Spleen (tissue), 11 donors: ENCODE measurements around the gene PLA2G4A. TPM values are rescaled to one million over a fixed set of nuclear protein-coding genes. Genes with fewer than 3 reads are reported as not detected.

ENCODE experiments used
- DNase-seq: peaks from one replicate; pipeline ENCODE4 v3.0.0-alpha.2; 2020
- H3K27ac ChIP-seq, 8 donors: fragments of 200-600 bp; sonication (generic) in 7 of 8; 1 replicate in 4 of 8; 2 replicates in 4 of 8; pipeline versions ENCODE4 v1.5.0 to v1.8.0; 2016 to 2021; ENCODE audit warnings: inconsistent platforms in 4 of 8, mild to moderate bottlenecking in 4 of 8, moderate library complexity in 1 of 8
- H3K27me3 ChIP-seq, 7 donors: fragments of 200-600 bp; sonication (generic) in 6 of 7; replicated peaks in 1 of 7; 1 replicate in 4 of 7; 2 replicates in 3 of 7; pipeline versions ENCODE4 v1.5.0 to v1.8.0; 2016 to 2021; ENCODE audit warnings: inconsistent platforms in 3 of 7, mild to moderate bottlenecking in 1 of 7
- H3K36me3 ChIP-seq, 6 donors: fragments of 200-600 bp; sonication (generic) in 5 of 6; 1 replicate in 4 of 6; 2 replicates in 2 of 6; pipeline versions ENCODE4 v1.5.0 to v1.8.0; 2016 to 2021; ENCODE audit warnings: inconsistent platforms in 2 of 6
- H3K4me1 ChIP-seq, 6 donors: fragments of 200-600 bp; sonication (generic) in 5 of 6; 1 replicate in 3 of 6; 2 replicates in 3 of 6; pipeline versions ENCODE4 v1.5.0 to v1.8.0; 2016 to 2021; ENCODE audit warnings: inconsistent platforms in 3 of 6
- H3K4me3 ChIP-seq, 8 donors: fragments of 200-600 bp; sonication (generic) in 7 of 8; 1 replicate in 4 of 8; 2 replicates in 4 of 8; pipeline versions ENCODE4 v1.5.0 to v1.8.0; 2016 to 2021; ENCODE audit warnings: inconsistent platforms in 4 of 8, mild to moderate bottlenecking in 4 of 8, moderate library complexity in 2 of 8
- H3K9me3 ChIP-seq, 8 donors: fragments of 200-600 bp; sonication (generic) in 7 of 8; 1 replicate in 4 of 8; 2 replicates in 4 of 8; pipeline versions ENCODE4 v1.5.0 to v1.8.0; 2016 to 2021; ENCODE audit warnings: inconsistent platforms in 4 of 8
- CTCF ChIP-seq, 11 experiments: fragments of 200-600 bp in 7 of 11; fragments of 450-650 bp in 4 of 11; sonication (generic) in 4 of 11; IDR thresholded peaks in 8 of 11; conservative IDR thresholded peaks in 3 of 11; 1 replicate in 7 of 11; 2 replicates in 4 of 11; pipeline versions ENCODE4 v1.4.0 to v1.8.0; 2016 to 2021; ENCODE audit warnings: antibody characterized with exemption in 11 of 11, inconsistent platforms in 4 of 11, mild to moderate bottlenecking in 1 of 11
- POLR2A ChIP-seq, 3 donors: fragments of 450-650 bp; IDR thresholded peaks; one replicate each; pipeline ENCODE4 v1.5.1; 2017; ENCODE audit warnings: antibody characterized with exemption in 3 of 3, mild to moderate bottlenecking in 1 of 3
- POLR2AphosphoS5 ChIP-seq, 3 donors: sonication (generic); formaldehyde crosslinking; IDR thresholded peaks; one replicate each; pipeline ENCODE4 v1.5.1; 2017; ENCODE audit warnings: antibody characterized with exemption in 3 of 3
- WGBS, 5 donors: extraction: QIAGEN DNeasy Blood & Tissue Kit in 3 of 5; methylation state at CpG; one replicate each; pipeline versions ENCODE4 v1.1.5 to v1.1.7; 2013 to 2018; 5-methylcytosine and 5-hydroxymethylcytosine counted together
- intact Hi-C: fragments of 100-400 bp; cut with DNase I; formaldehyde crosslinking; loops from one replicate; pipeline ENCODE4 v1.15.0; 2023; ENCODE audit warnings: low total_unique reads
- polyA plus RNA-seq, 3 donors: library from polyadenylated mRNA; stranded (reverse); fragments of 200-250 nt; gene quantifications; one replicate each; pipeline ENCODE4 v1.2.1, GENCODE V29; 2013
- total RNA-seq, 7 donors: library from RNA; depleted of rRNA in 3 of 7; stranded (reverse); fragments of >200 nt in 3 of 7; fragmentation: NEBNext Ultra II Directional in 4 of 7; extraction: Animal tissue kit (Norgen Biotek cat#: 25700) in 4 of 7; gene quantifications; one replicate each; pipeline versions ENCODE4 v1.1.0 to v1.2.1, GENCODE V29; 2016 to 2021
- donor health status: healthy with polysubstance abuse.
- donor health status: DM: no; HTN: no; CAD: no; lungs with moderate emphysema.
- donor health status: DM: no; HTN: no; CAD: no.
- donor health status: Bipolar disorder and iron deficiency.
- donor health status: healthy.
- donor health status: DM: no; HTN: no; CAD: no.
- donor health status: DM: yes; HTN: yes; CAD: no.

The PLA2G4A gene
- total and polyA plus RNA-seq, 10 donors, result 1.2 to 11.6 (median 7.2) TPM

- Histone ChIP-seq H3K27ac (no peak overlapping the region), H3K4me1 (peaks cover 0 to 6% (median 0%) of the 10 kb centered on the region in 6 donors), H3K9me3 (no peaks in the 10 kb centered on the region), H3K4me3 (no peak overlapping the region), H3K36me3 (peaks cover 0 to 5% (median 0%) of the 10 kb centered on the region in 6 donors), H3K27me3 (no peaks in the 10 kb centered on the region)
- peak; percentile 52 for DNase-seq
- intact Hi-C loops, result loop anchor here (5.0 kb wide), 1 partner anchor 505 kb away; no protein-coding TSS in a partner anchor
- TF ChIP-seq CTCF (IDR thresholded peaks at IDR 0.05 in 8 of 11, conservative IDR thresholded peaks at IDR 0.05 in 3 of 11) (no peak), POLR2AphosphoS5 (IDR thresholded peaks at IDR 0.05) (no peak), POLR2A (IDR thresholded peaks at IDR 0.05) (no peak)
- WGBS, 5 donors, result 70 to 86% (median 80%) methylated on average over 5 of the region's 5 CpGs
Measured at GRCh38 chr1:186987065-186987464, 158.3 kb downstream of the PLA2G4A start.

- H3K4me3 ChIP-seq, result no peak overlapping the region
- no peak for DNase-seq
- peaks cover 0 to 5% (median 0%) of the 10 kb centered on the region in 6 donors for H3K36me3 ChIP-seq
- TF ChIP-seq CTCF (IDR thresholded peaks at IDR 0.05 in 8 of 11, conservative IDR thresholded peaks at IDR 0.05 in 3 of 11) (no peak), POLR2AphosphoS5 (IDR thresholded peaks at IDR 0.05) (no peak), POLR2A (IDR thresholded peaks at IDR 0.05) (no peak)
- intact Hi-C loops, result loop anchor here (5.0 kb wide), 1 partner anchor 505 kb away; no protein-coding TSS in a partner anchor
- no peaks in the 10 kb centered on the region for H3K9me3 ChIP-seq
- H3K27ac ChIP-seq, result no peak overlapping the region
- peaks cover 0 to 6% (median 0%) of the 10 kb centered on the region in 6 donors for H3K4me1 ChIP-seq
- H3K27me3 ChIP-seq, result no peaks in the 10 kb centered on the region
Measured at GRCh38 chr1:186987769-186988168, 159.0 kb downstream of the PLA2G4A start.

GRCh38 chr1:186993996-186994395 lies 165.2 kb downstream of the PLA2G4A start:
- H3K36me3 ChIP-seq, result peaks cover 0 to 3% (median 0%) of the 10 kb centered on the region in 6 donors
- no peak for DNase-seq
- no peaks in the 10 kb centered on the region for H3K9me3 ChIP-seq
- TF ChIP-seq CTCF (IDR thresholded peaks at IDR 0.05 in 8 of 11, conservative IDR thresholded peaks at IDR 0.05 in 3 of 11) (no peak), POLR2A (IDR thresholded peaks at IDR 0.05) (no peak), POLR2AphosphoS5 (IDR thresholded peaks at IDR 0.05) (no peak)
- H3K27me3 ChIP-seq, result no peaks in the 10 kb centered on the region
- no peak overlapping the region for H3K27ac ChIP-seq
- WGBS, 5 donors, result 77 to 87% (median 83%) methylated on average over 3 of the region's 3 CpGs
- intact Hi-C loops, result no loop called here
- peaks cover 0 to 7% (median 0%) of the 10 kb centered on the region in 6 donors for H3K4me1 ChIP-seq
- H3K4me3 ChIP-seq, result no peak overlapping the region

GRCh38 chr1:186994897-186995296 lies 166.1 kb downstream of the PLA2G4A start:
- no peak overlapping the region for H3K27ac ChIP-seq
- peaks cover 0 to 7% (median 0%) of the 10 kb centered on the region in 6 donors for H3K4me1 ChIP-seq
- H3K36me3 ChIP-seq, result no peaks in the 10 kb centered on the region
- 43 to 67% (median 60%) methylated on average over 1 of the region's 1 CpG for WGBS, 5 donors
- TF ChIP-seq POLR2A (IDR thresholded peaks at IDR 0.05) (no peak), CTCF (IDR thresholded peaks at IDR 0.05 in 8 of 11, conservative IDR thresholded peaks at IDR 0.05 in 3 of 11) (no peak), POLR2AphosphoS5 (IDR thresholded peaks at IDR 0.05) (no peak)
- DNase-seq, result no peak
- no peaks in the 10 kb centered on the region for H3K9me3 ChIP-seq
- H3K27me3 ChIP-seq, result no peaks in the 10 kb centered on the region
- intact Hi-C loops, result no loop called here
- no peak overlapping the region for H3K4me3 ChIP-seq
